GM18861 (cell line): Measurements from ENCODE around the gene FOXL2.

Experiments used
- ATAC-seq: cut with Tn5 transposase; IDR thresholded peaks from one replicate; pipeline ENCODE4 v1.9.1; 2021; ENCODE audit not compliant: unreplicated experiment

FOXL2 gene

DNA sequence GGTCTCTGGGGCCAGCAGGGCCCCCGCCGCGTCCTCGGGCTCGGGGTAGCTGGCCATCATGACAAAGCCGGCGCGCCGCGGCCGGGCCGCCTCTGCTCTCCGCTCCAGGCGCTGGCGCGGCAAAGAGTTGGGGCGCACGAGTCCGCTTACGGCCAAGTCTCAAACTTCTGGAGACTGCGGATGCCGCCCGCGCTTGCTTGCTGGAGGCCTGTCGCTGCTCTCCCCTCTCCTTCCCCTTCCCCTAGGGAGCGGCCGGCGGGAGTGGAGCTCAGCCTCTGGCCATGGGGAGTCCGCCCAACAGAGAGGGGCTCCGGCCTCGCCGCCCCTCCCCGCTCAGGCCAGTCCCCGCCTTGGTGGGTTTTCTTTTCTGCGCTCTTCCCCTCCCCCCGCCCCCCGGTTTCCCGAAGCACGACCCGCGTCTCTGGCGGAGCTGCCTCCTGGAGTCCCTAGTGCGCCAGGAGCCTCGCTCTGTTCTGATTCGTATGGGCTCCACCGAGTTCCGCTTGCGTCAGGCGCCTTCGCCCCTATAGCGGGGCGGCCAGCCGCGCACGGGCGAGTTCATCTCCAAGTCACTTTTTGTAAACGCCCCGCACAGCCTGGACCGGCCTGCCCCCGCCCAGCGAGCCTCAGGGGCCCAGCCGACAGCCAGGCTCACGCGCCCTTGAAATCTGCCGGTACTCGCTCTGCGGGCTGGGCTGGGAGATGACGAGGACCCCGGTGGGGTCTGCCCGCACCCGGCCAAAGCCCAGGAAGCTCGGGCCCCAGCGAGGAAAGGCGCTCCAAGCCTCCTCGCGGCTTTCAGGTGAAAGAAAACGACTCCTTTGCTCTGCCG lies at the start of gene FOXL2, which contains the start of gene FOXL2NB:
Gene FOXL2, minus strand, starts transcription at position 475 of the 832 bp plus-strand sequence. Its CDS starts 415 bp downstream, at position 60.
Gene FOXL2NB, plus strand, starts transcription at position 555 of the 832 bp plus-strand sequence. Its CDS starts 148 bp downstream, at position 703.
- no peak for ATAC-seq

DNA sequence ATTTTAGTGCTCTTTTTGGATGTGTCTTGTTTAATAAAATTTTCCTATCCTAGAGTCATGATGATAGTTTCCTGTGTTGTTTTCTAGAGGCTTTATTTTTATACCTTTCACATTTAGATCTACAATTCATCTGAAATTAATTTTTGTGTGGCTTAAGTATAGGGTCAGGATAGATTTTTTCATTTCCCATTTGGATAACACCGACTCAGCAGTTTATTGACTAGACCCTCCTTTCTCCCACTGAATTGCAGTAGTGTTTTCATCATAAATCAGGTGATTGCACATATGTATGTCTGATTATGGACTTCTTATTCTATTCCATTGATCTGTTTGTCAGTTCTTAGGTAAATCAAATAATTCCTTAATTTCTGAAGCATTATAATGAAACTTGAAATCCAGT lies 48.8 kb upstream of the FOXL2 start:
- no peak for ATAC-seq

DNA sequence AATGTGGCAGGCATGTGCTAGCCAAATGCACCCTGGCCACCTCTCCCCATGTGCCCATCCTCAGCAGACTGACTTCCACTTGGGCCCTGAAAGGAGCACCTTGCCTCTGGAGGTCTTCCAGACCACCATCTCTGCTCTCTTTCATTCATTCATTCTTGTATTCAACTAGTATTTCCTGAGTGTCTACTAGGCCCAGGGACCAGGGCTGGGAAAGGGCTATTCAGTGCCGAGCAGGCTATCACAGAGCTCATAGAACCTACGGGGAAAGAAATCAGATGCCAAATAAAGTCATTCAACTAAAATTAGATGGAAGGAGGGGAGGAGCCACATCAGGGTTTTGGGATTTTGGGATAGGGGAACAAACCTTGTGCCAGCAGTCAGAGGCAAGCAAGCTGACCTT lies 40.2 kb upstream of the FOXL2 start:
- no peak for ATAC-seq

DNA sequence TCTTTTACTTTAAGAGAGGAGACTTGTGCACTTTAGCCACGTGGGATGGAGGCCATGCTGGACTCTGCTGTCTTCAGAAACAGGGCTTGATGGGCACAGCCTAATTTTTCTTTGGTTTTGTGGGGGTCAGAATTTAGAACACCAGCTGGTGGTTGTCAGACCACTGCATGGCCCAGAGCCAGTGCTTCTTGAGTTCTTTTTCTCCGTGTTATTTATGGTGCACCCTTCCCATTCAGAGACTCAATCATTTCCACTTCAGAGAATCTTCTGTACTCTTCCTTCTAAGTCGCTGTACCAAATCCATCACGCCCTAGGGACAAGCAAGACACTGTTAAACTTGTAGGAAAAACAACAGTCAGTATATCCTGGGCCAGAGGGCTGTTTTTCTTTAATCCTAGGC lies 39.0 kb upstream of the FOXL2 start:
- no peak for ATAC-seq

DNA sequence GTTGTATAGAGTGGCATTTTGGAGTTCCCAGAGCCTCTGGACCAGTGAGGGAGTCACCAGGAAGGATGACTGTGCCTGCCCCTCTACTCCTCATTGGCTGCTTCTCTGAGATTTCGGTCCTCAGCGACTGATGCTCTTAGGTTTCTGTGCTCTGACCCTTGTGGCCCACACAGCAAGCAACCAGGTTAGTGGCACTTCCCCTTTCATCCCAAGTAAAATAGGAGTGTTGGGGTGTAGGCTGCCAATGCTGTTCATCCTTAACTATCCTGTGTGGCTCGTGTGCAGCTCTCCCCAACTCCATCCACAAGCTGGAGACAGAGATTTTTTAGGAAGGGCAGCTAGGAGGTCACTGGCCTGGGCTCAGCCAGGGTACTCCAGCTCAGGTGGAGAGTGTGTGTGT lies 37.9 kb upstream of the FOXL2 start:
- no peak for ATAC-seq

DNA sequence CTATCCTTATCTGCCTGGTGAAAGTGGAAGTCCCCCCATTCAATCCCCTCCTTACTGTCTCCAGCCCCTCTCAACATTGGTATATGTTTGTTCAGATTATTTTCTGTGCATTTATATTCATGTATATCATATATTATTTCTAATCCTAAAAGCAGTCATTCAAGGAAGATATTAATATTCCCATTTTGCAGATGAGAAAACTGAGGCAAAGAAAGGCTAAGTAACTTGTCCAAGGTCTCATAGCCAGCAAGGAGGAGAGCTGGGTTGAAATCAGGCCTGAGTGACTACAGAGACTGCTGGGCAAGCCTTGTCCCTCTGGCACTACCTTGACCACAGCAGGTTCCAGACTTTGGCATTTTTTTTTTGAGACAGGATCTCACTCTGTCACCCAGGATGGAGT lies 29.1 kb upstream of the FOXL2 start:
- no peak for ATAC-seq

DNA sequence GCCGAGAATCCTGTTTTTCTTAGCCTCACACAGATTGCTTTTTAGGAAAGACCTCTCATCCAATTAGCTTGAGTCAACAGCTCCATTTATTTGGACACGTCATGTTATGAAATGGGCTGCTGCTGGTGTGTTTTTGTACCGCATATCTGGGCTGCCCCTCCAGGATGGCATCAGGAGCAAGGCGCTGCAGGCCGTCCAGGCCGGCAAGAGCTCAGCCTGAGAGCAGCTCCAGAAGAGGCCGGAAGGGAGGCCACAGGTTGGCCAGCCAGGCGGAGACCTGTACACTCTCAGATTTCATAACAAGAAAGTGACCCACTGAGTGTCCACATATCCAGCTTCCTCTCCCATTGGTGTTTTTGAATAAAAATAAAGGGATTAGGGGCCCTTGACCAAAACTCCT lies 28.4 kb upstream of the FOXL2 start:
- no peak for ATAC-seq

DNA sequence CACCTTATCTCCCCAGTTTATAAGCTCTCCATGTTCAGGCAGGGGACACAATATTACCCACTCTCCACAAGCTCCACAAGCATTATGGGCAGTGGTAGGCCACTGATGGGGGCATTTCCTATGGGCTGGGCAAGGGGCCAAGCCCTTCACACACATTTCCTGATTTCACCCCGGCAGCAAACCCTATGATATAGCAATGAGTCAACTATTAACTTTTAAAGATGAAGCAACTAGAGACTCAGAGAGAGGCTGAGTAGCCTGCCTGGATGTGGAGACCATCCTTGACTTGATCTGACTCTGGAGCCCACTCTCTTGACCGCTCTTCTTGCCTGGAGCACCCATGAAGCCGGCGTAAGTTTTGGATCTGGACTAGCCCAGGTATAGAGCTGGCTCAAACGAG lies 27.5 kb upstream of the FOXL2 start:
- no peak for ATAC-seq

DNA sequence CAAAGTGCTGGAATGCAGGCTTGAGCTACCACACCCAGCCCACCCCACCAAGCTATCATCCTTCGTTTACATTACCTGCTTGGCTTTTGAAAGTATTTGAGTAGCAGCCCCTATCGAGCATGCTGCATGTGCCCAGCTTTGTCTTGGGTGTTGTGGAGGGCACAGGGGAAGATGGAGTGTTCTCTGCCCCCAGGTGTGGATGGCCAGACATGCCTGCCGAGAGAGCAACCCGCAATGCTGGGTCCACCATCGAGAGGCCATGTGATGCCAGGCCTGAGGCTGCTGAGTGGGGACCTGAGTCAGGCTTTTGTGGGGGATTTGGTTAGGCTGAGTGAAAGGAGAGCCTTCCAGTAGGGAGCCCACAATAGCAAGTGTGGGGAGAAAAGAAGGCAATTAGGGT lies 26.0 kb upstream of the FOXL2 start:
- ATAC-seq = no peak

DNA sequence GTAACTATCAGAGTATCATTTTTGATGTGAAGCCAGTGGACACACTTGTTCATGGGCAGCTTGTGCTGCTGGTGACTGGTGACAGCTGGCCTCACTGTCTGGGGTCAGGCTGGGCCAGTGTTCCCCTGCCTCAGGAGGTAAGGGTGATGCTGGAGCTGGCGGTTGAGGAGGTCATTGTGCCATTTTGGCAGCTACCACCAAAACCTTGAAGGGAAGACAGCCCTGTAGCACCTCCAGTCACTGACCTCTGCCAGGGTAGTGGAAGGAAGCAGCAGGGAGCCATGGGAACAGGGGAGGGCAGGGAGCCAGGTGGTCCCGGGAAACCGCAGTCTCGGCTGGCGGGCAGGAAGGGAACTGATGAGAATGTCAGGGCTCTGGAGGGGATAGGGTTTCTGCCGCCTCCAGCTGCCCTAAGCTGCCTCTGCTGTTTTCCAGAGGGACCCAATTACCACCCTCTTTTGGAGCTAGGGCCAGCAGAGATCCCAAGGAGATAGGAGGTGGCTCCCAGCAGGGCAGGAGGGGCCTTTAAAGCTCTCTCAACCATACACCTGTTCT lies 24.9 kb upstream of the FOXL2 start:
- no peak for ATAC-seq

DNA sequence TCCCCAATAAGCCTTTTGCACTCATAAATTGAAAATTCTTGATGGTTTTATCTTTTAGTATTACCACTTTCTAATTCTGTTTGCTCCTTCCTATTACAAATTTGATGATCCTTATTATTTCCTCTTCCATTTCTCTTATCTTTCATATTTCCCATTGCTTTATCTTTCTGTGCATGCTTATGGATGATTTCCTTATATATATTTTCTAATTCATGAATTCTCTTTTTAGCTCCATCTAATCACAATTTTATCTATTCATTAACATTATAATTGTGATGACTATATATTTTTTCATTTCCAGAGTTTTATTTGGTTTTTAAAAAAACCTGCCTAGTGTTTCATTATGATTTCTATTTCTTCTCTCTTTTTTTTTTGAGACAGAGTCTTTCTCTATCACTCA lies 18.0 kb upstream of the FOXL2 start:
- ATAC-seq = no peak

DNA sequence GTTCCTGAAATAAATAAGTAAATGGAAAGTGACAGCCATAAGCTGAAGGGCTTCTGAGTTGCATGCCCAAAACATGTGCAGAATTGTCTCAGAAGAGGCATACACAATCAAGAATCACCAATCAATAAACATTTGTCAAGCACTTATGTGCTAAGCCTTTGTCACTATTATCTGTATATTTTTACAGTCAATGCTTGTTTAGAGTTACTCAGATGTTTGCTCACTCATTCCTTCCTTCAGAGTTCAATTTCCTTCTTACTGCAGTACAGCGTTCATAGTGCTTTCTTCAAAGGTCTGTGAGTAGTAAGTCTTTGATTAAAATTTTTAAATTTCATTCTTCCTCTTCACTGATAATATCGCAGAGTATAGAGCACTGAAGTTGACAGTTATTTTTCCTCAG lies 17.3 kb upstream of the FOXL2 start:
- ATAC-seq = no peak

DNA sequence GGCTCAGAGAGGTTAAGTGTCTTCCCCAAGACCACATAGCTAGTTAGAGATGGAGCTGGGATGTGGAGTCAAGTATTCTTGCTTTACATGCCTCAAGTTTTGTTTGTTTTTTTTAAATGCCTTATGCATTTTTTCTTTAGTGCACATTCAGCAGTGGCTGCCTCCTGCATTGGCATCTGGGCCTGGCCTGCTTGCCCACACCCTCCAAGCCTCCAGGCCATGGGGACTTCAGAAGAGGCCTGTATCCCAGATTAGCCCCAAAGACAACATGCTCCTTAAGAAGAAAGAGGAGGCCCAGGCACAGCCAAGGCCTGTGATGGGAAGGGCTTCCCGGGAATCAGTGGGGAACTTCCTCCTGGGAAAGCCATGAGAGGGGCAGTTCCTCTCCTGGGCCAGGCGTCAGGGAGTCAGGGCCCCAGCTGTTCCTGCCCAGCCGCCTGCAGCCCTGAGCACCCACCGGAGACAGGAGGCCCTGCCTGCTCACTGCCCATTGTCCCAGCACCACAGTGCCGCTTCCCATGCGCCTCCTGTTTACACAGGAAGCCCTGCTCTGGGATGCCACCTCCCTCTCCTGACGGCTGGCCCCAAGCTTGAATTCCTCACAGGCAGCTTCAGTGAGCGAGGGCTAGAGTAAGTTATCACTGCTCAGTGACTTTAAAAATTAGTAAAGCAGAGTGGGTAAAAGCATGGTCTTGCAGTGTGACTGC lies 16.1 kb upstream of the FOXL2 start:
- ATAC-seq = no peak

DNA sequence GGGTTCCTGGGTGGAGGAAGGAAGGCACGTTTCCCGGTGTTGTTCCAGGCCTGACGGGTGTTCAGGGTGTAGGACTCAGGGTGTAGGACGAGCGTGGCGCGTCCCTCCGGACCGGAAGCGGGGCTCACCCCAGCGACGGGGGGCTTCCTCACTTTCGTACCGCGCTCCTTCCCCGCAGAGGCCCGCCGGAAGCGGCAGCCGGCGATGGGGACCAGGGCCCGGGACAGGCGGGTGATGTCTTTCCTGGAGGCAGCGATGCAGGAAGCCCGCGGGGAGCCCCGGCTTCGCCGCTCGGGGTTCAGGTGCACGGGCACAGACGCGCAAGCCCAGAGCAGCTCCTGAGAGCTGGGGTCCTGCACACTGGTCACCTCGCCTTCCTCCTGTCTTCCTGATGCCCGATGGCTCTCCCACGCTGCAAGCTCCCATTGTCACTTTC lies 13.5 kb upstream of the FOXL2 start:
- ATAC-seq = no peak

DNA sequence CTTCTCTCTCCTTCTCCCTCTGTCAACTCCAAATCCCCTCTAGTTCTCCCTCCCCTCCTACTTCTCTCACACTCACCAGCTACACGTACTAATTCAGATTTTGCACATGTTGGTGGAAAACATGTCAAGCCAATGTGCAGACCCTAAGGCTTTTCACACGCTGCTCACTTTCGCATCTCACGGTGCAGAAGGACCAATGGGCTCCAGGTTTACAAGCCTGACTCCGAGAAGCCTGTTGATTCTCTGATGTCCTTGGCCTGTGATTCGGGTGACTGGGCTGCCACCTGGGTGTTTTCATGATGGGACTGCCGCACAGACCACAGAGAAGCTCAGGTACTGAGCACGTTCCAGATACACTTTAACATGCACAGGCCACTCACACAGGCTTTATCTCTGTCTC lies 3.8 kb upstream of the FOXL2 start:
- ATAC-seq = no peak

DNA sequence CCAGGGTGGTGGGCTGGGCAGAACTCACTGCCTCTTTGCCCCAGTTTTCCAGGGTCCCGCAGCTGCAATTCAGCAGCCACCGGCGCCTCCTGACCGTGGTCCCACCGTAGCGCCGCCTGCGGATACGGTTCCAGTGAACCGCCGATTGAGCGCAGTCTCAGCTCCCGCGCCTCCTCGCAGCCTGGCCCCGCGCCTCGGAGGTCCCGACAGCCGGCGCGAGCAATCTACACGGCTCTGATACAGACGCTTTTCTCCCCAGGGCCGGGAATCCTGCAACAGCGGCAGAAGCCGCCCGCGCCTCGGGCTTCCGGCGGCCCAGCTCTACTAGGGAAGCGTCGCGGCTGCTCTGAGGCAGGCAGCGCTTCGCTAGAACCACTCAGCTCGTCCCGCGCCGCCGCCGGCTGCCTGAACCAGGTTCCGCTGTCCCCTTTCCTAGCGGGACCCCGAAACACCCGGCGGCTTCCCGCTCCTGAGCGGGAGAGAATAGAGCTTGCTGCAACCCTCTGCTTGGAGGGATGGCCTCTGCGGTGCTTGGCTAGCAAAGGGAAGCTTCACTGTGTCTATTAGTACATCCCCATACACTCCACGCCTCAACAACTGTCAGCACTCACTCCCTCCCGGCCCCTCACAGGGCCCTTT lies 3.2 kb upstream of the FOXL2 start:
- no peak for ATAC-seq

DNA sequence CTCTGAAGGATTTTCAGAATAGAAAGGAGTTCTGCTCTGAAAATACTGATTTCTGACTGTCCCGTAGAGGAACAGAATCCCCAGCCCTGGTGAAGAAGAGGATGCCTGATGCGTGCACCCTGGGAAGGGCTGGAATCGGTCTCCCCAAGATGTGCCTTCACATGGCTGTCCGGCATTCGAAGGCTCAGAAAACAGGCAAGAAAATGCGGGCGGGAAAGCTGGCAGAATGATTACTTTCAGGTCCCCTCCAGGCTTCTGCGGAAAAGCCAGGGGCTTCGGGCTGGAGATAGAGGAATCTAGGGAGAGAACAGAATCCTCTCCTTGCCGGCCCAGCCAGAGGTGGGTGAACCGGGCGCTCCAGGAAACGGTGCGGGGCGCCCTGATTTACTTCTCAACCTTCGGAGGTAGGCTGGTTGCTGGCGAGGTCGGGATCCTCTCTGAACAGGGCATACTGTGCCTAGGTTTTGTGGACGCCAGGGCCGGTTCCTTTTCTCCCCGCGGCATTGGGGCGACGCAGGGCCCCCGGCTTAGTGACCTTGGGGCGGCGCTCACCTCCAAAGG lies 2.6 kb upstream of the FOXL2 start:
- ATAC-seq = no peak

DNA sequence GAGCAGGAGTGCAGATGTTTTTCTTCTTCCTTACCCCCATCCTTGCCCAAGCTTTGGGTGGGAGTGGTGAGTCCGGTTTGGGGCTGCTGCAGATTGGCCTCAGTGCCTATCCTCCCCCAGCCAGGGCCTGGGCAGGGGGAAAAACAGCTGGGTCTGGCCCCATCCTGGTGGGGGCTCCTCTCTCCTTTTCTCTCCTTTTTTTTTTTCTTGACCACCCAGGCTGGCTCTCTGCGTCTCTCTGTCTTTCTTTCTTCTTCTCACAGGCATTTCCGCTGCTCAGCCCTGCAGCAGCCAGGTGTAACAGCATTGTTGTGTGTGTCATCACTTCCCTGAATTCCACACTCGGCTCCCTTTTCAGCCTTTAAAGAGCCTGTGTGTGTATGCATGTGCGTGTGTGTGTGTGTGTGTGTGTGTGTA lies 2.1 kb upstream of the FOXL2 start:
- no peak for ATAC-seq

DNA sequence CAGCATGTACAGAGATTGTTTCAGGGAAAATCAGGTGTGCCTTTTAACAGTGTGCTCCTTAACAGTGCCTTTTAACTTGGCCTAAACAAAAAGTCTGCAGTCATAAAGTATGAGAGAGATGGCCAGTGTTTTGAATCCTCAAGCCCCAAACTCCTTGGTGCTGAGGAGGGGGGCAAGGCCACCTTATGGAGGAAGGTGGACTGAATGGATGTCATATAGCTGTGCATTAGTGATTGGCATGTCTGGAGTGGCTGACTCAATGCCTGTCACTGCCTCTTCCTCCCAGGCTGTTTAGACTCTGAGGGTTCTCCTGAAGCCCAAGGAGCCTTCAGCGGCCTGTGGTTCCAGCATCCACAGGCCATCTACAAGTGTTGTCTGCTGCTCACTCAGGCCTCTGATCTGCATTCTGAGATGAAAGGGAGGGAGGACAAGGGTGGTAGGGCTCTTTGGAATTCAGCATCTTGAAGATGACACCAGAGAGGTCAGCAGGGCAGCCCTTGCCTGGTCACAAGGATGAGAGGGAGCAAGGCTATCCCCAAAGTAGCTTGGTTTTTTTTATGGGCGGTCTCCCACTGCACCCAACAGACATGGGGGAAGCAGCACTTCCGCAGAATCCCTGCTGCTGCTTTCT lies 1.5 kb upstream of the FOXL2 start:
- no peak for ATAC-seq

DNA sequence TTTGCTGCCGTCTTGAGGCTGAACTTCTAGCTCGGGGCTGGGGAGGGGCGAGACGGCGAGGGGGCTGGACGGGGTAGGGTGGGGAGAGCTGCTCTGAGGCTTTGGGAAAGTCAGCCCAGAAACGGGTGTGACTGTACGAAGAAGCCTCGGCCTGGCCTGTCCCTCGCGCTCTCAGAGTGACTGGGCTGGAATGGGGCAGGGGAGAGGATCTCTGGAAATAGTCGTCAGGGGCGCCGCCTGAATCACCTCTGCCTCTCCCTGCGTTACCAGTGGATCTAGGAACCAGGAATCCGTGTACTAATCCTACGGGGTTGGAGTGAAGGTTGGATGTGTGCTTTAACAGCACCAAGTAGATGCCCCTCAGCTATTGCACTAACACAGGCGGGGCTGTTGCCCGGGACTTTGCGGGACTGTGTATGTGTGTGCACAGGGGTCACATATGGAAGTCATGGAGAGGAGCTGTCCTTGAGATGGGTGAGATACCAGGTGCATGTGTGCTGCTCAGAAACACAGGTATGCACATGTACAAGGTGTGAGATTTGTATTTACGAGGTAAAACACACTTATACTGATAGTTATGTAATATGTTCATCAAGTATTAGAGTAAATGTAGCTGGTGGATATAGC lies 671 bp upstream of the FOXL2 start:
- no peak for ATAC-seq
